H1 (cell line): ENCODE measurements around the gene GPC6. TPM values are rescaled to one million over a fixed set of nuclear protein-coding genes. Genes with fewer than 3 reads are reported as not detected.

Experiments used
- CTCF ChIA-PET: fragments of 300-600 bp; sonication (Branson Sonifier 250); formaldehyde crosslinking; loops from one replicate; lab custom pipeline; 2021; ENCODE audit not compliant: partially characterized antibody; lab: Charles Lee
- POLR2A ChIA-PET: fragments of 300-600 bp; sonication (Branson Sonifier 250); formaldehyde crosslinking; loops from one replicate; lab custom pipeline; 2021; ENCODE audit warnings: inconsistent platforms; ENCODE audit not compliant: partially characterized antibody; lab: Charles Lee
- DNase-seq, 2 experiments: peaks; one replicate each; pipeline versions ENCODE4 v3.0.0 to v3.0.0-alpha.2; 2010 to 2022; ENCODE audit warnings: low spot score in 2 of 2, low read depth in 1 of 2, mixed read lengths in 1 of 2
- FAIRE-seq: peaks from 2 replicates; lab custom pipeline; 2011; peaks lifted over from hg19 to GRCh38; lab: Jason Lieb, UNC
- H2AFZ ChIP-seq: 2 replicates; pipeline ENCODE4 v1.8.1; 2012; ENCODE audit warnings: low read length, inconsistent platforms
- H2AK5ac ChIP-seq: 2 replicates; pipeline ENCODE4 v1.6.1; 2013; ENCODE audit warnings: low read depth, low read length
- H2BK120ac ChIP-seq: replicated peaks from 2 replicates; pipeline ENCODE3; 2013; ENCODE audit warnings: low read depth, low read length, inconsistent platforms
- H2BK12ac ChIP-seq: 2 replicates; pipeline ENCODE4 v1.6.1; 2013; ENCODE audit warnings: low read depth, low read length
- H2BK15ac ChIP-seq: 2 replicates; pipeline ENCODE4 v1.6.1; 2013; ENCODE audit warnings: low read length
- H2BK20ac ChIP-seq: 2 replicates; pipeline ENCODE4 v1.6.1; 2013; ENCODE audit warnings: low read length
- H2BK5ac ChIP-seq: 2 replicates; pipeline ENCODE4 v1.6.1; 2013; ENCODE audit warnings: low read depth, low read length
- H3K14ac ChIP-seq: 2 replicates; pipeline ENCODE4 v1.6.1; 2013; ENCODE audit warnings: inconsistent platforms; ENCODE audit not compliant: insufficient read length
- H3K18ac ChIP-seq: 2 replicates; pipeline ENCODE4 v1.6.1; 2013; ENCODE audit warnings: low read length; ENCODE audit errors: extremely low read depth
- H3K23ac ChIP-seq: 2 replicates; pipeline ENCODE4 v1.6.1; 2013; ENCODE audit warnings: inconsistent platforms; ENCODE audit not compliant: insufficient read length
- H3K23me2 ChIP-seq: 2 replicates; pipeline ENCODE4 v1.6.1; 2013; ENCODE audit warnings: low read depth, low read length
- H3K27ac ChIP-seq: 2 replicates; pipeline ENCODE4 v1.6.1; 2011; ENCODE audit warnings: low read depth, low read length, inconsistent platforms
- H3K27me3 ChIP-seq, 4 experiments: replicated peaks in 1 of 4; 1 replicate in 1 of 4; 2 replicates in 3 of 4; pipeline versions ENCODE4 v1.6.1 to v1.8.1; 2011 to 2013; ENCODE audit warnings: low read length in 3 of 4, mild to moderate bottlenecking in 3 of 4, inconsistent platforms in 2 of 4, mixed read lengths in 2 of 4, moderate library complexity in 1 of 4; ENCODE audit not compliant: control insufficient read depth in 3 of 4, insufficient read depth in 3 of 4; ENCODE audit errors: extremely low read depth in 1 of 4
- H3K36me3 ChIP-seq, 4 experiments: 2 replicates each; pipeline versions ENCODE4 v1.6.1 to v1.8.1; 2011 to 2013; ENCODE audit warnings: mild to moderate bottlenecking in 4 of 4, low read length in 3 of 4, moderate library complexity in 2 of 4, control low read depth in 1 of 4, inconsistent platforms in 1 of 4; ENCODE audit not compliant: insufficient read depth in 4 of 4, control insufficient read depth in 2 of 4
- H3K4ac ChIP-seq: replicated peaks from 2 replicates; pipeline ENCODE3; 2013; ENCODE audit warnings: low read length, low read depth, mixed read lengths, inconsistent platforms; ENCODE audit not compliant: insufficient read length
- H3K4me1 ChIP-seq, 4 experiments: replicated peaks in 1 of 4; 1 replicate in 1 of 4; 2 replicates in 3 of 4; pipeline versions ENCODE4 v1.6.1 to v1.8.1; 2011 to 2013; ENCODE audit warnings: low read length in 3 of 4, inconsistent platforms in 2 of 4, mixed read lengths in 1 of 4; ENCODE audit not compliant: insufficient read depth in 4 of 4, control insufficient read depth in 3 of 4
- H3K4me2 ChIP-seq, 2 experiments: 2 replicates each; pipeline versions ENCODE4 v1.6.1 to v1.8.1; 2011 to 2013; ENCODE audit warnings: low read depth in 2 of 2, low read length in 2 of 2, control low read depth in 1 of 2, inconsistent platforms in 1 of 2, mild to moderate bottlenecking in 1 of 2; ENCODE audit not compliant: insufficient read depth in 1 of 2
- H3K4me3 ChIP-seq, 4 experiments: fragments of 200-600, 300-600 bp in 1 of 4; sonication (generic), shearing (Covaris generic), sonication (Bioruptor Twin) in 1 of 4; 2 replicates each; pipeline versions ENCODE4 v1.5.1 to v1.8.1; 2011 to 2016; ENCODE audit warnings: low read length in 4 of 4, low read depth in 3 of 4, control low read depth in 2 of 4, inconsistent platforms in 2 of 4, mild to moderate bottlenecking in 2 of 4, mixed read lengths in 1 of 4, moderate library complexity in 1 of 4; ENCODE audit not compliant: insufficient read depth in 2 of 4; ENCODE audit errors: extremely low read depth in 1 of 4
- H3K56ac ChIP-seq: replicated peaks from 2 replicates; pipeline ENCODE3; 2013; ENCODE audit warnings: low read depth, mild to moderate bottlenecking, mixed read lengths, low read length, inconsistent platforms; ENCODE audit not compliant: insufficient read length
- H3K79me1 ChIP-seq: 2 replicates; pipeline ENCODE4 v1.6.1; 2013; ENCODE audit warnings: low read depth, low read length, control low read depth
- H3K79me2 ChIP-seq, 2 experiments: 2 replicates each; pipeline versions ENCODE4 v1.6.1 to v1.8.1; 2012 to 2013; ENCODE audit warnings: low read length in 2 of 2, mild to moderate bottlenecking in 2 of 2, inconsistent platforms in 1 of 2; ENCODE audit not compliant: insufficient read depth in 2 of 2, control insufficient read depth in 1 of 2
- H3K9ac ChIP-seq, 4 experiments: replicated peaks in 1 of 4; 1 replicate in 1 of 4; 2 replicates in 3 of 4; pipeline versions ENCODE4 v1.6.1 to v1.8.1; 2011 to 2013; ENCODE audit warnings: low read depth in 3 of 4, low read length in 3 of 4, control low read depth in 2 of 4, mild to moderate bottlenecking in 2 of 4, moderate library complexity in 2 of 4, inconsistent platforms in 1 of 4; ENCODE audit errors: extremely low read depth in 1 of 4
- H3K9me3 ChIP-seq, 2 experiments: 2 replicates each; pipeline versions ENCODE4 v1.6.1 to v1.8.1; 2012 to 2013; ENCODE audit warnings: mild to moderate bottlenecking in 2 of 2, moderate library complexity in 2 of 2, control low read depth in 1 of 2, inconsistent platforms in 1 of 2, low read depth in 1 of 2, low read length in 1 of 2, mixed read lengths in 1 of 2; ENCODE audit not compliant: insufficient read depth in 2 of 2
- H4K20me1 ChIP-seq, 2 experiments: replicated peaks in 1 of 2; 2 replicates each; pipeline versions ENCODE3 to v1.8.1; 2011 to 2013; ENCODE audit warnings: inconsistent platforms in 2 of 2, low read length in 2 of 2, mild to moderate bottlenecking in 1 of 2; ENCODE audit not compliant: insufficient read depth in 2 of 2, control insufficient read depth in 1 of 2
- H4K5ac ChIP-seq: 2 replicates; pipeline ENCODE4 v1.6.1; 2013; ENCODE audit warnings: low read length, low read depth, mixed read lengths, inconsistent platforms; ENCODE audit not compliant: insufficient read length
- H4K8ac ChIP-seq: 2 replicates; pipeline ENCODE4 v1.8.0; 2013; ENCODE audit warnings: mild to moderate bottlenecking, moderate library complexity, low read length, inconsistent platforms; ENCODE audit not compliant: insufficient read depth; ENCODE audit errors: extremely low read depth
- H4K91ac ChIP-seq: replicated peaks from 2 replicates; pipeline ENCODE3; 2013; ENCODE audit warnings: low read length, mixed read lengths, inconsistent platforms; ENCODE audit not compliant: insufficient read length
- ATF3 ChIP-seq: IDR thresholded peaks from 2 replicates; pipeline ENCODE4 v1.6.1; 2011; ENCODE audit warnings: low read depth, mild to moderate bottlenecking, low read length; ENCODE audit not compliant: insufficient read depth
- BACH1 ChIP-seq: IDR thresholded peaks from 2 replicates; pipeline ENCODE4 v1.6.1; 2012; ENCODE audit warnings: low read length, improper control_type of control experiment
- BCL11A ChIP-seq, 2 experiments: IDR thresholded peaks; one replicate each; pipeline ENCODE4 v1.6.1; 2011; ENCODE audit warnings: low read depth in 2 of 2, low read length in 2 of 2, mild to moderate bottlenecking in 2 of 2
- BRCA1 ChIP-seq: IDR thresholded peaks from 2 replicates; pipeline ENCODE4 v1.6.1; 2012; ENCODE audit warnings: low read depth, low read length, improper control_type of control experiment
- CTBP2 ChIP-seq: IDR thresholded peaks from 2 replicates; pipeline ENCODE4 v1.7.0; 2011; ENCODE audit warnings: borderline replicate concordance, mild to moderate bottlenecking, moderate library complexity, mixed read lengths, low read length; ENCODE audit not compliant: insufficient read depth, insufficient read length
- EP300 ChIP-seq, 2 experiments: IDR thresholded peaks; 1 replicate in 1 of 2; 2 replicates in 1 of 2; pipeline ENCODE4 v1.6.1; 2011 to 2012; ENCODE audit warnings: low read depth in 2 of 2, low read length in 2 of 2, mild to moderate bottlenecking in 2 of 2, borderline replicate concordance in 1 of 2, inconsistent platforms in 1 of 2, moderate library complexity in 1 of 2
- JUN ChIP-seq: IDR thresholded peaks from 2 replicates; pipeline ENCODE4 v1.6.1; 2011; ENCODE audit warnings: low read depth, mild to moderate bottlenecking, improper control_type of control experiment, low read length
- KDM1A ChIP-seq: fragments of 200-600, 300-600 bp; sonication (generic); IDR thresholded peaks from 2 replicates; pipeline ENCODE4 v1.7.1; 2016; ENCODE audit warnings: mild to moderate bottlenecking, low read length, borderline replicate concordance
- KDM4A ChIP-seq: IDR thresholded peaks from one replicate; pipeline ENCODE4 v1.7.1; 2012; ENCODE audit warnings: low read depth, mild to moderate bottlenecking, moderate library complexity, low read length, inconsistent platforms; ENCODE audit not compliant: severe bottlenecking
- POLR2A ChIP-seq, 2 experiments: IDR thresholded peaks; 1 replicate in 1 of 2; 2 replicates in 1 of 2; pipeline ENCODE4 v1.6.1; 2011; ENCODE audit warnings: low read depth in 2 of 2, low read length in 2 of 2, mild to moderate bottlenecking in 2 of 2; ENCODE audit errors: control extremely low read depth in 1 of 2
- SUZ12 ChIP-seq: fragments of 200-600 bp; sonication (generic); IDR thresholded peaks from 2 replicates; pipeline ENCODE4 v1.6.1; 2012; ENCODE audit warnings: mild to moderate bottlenecking, inconsistent platforms, low read length, moderate library complexity, mixed read lengths
- WGBS, 2 experiments: shearing (Covaris generic) in 1 of 2; methylation state at CpG; one replicate each; pipeline versions ENCODE4 v1.1.6 to v1.1.7; 2013 to 2015; ENCODE audit warnings: low lambda C conversion rate in 2 of 2, mixed read lengths in 2 of 2, inconsistent platforms in 1 of 2, low coverage in 1 of 2, missing lambda C conversion rate in 1 of 2; ENCODE audit not compliant: insufficient replicate concordance in 2 of 2, insufficient coverage in 1 of 2, insufficient read length in 1 of 2; ENCODE audit errors: extremely low coverage in 1 of 2, missing lambda C conversion rate in 1 of 2; 5-methylcytosine and 5-hydroxymethylcytosine counted together
- polyA plus RNA-seq, 7 experiments: library from polyadenylated mRNA; depleted of rRNA in 3 of 7; stranded (reverse) in 5 of 7; unstranded in 2 of 7; fragments of >200 nt in 5 of 7; fragments of 200-250 nt in 2 of 7; gene quantifications; 1 replicate in 5 of 7; 2 replicates in 1 of 7; 4 replicates in 1 of 7; pipeline versions ENCODE4 v1.2.1 to v1.2.3, GENCODE V29; 2011 to 2013; ENCODE audit warnings: missing spikeins in 2 of 7, mixed read lengths in 2 of 7
- total RNA-seq: library from RNA; stranded (reverse); fragmentation: NEBNext Ultra II Directional; extraction: Animal tissue kit (Norgen Biotek cat#: 25700); gene quantifications from 2 replicates; pipeline ENCODE4 v1.2.1, GENCODE V29; 2021

GPC6 gene
- total and polyA plus RNA-seq, 2 of the 8 experiments (the other 6 are each of a cell fraction or from before 2014, with no cell fraction given) = 5.4 to 12.0 TPM

DNA sequence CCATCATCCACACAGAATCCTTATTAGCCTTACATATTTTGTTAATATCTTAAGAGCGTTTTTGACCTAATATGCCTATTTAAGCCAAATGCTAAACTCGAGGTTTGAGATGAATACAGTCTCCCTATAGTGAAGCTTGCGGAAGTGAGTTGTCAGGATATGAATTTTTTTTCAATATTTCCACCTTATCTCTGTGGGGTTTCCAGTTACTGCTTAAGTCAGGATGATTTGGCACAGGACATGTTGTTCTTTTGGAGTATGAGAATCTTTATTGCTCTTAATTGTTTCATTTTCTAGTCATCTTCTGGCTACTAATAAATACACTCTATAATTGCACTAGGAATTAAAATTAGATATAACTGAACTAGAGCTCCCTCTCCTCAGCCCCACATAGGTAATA lies 44.2 kb upstream of the GPC6 start:
- Histone ChIP-seq H4K5ac (no peak overlapping the region), H3K27me3 (peaks cover 0 to 1% (median 0%) of the 10 kb centered on the region in 4 experiments; a peak in 1 of 7 replicates), H3K79me2 (no peaks in the 10 kb centered on the region), H3K4ac (no peak overlapping the region), H3K9ac (no peak overlapping the region), H4K8ac (no peak overlapping the region), H4K20me1 (no peaks in the 10 kb centered on the region), H3K4me2 (no peak overlapping the region), H3K27ac (no peak overlapping the region), H2BK5ac (no peak overlapping the region), H2BK15ac (no peak overlapping the region), H3K9me3 (no peaks in the 10 kb centered on the region), H3K79me1 (no peaks in the 10 kb centered on the region), H2AFZ (no peak overlapping the region), H2BK12ac (no peak overlapping the region), H3K23ac (no peak overlapping the region), H3K4me1 (peaks cover 0 to under 1% (median 0%) of the 10 kb centered on the region in 4 experiments; a peak in 1 of 7 replicates), H2BK20ac (no peak overlapping the region), H2AK5ac (no peak overlapping the region), H4K91ac (no peak overlapping the region), H3K36me3 (no peaks in the 10 kb centered on the region; a peak in 1 of 8 replicates), H2BK120ac (no peak overlapping the region), H3K14ac (no peak overlapping the region), H3K4me3 (no peak overlapping the region), H3K23me2 (no peaks in the 10 kb centered on the region), H3K56ac (no peak overlapping the region), H3K18ac (no peak overlapping the region)
- TF ChIP-seq ATF3 (no peak), POLR2A (IDR thresholded peaks at IDR 0.05; ENCODE audit: control extremely low read depth in 1 of 2, low read depth in 2 of 2, low read length in 2 of 2) (no peak), KDM1A (no peak), SUZ12 (no peak), CTBP2 (no peak), BACH1 (no peak), KDM4A (no peak), BRCA1 (no peak), JUN (no peak), BCL11A (IDR thresholded peaks at IDR 0.05; ENCODE audit: low read depth in 2 of 2, low read length in 2 of 2) (no peak), EP300 (IDR thresholded peaks at IDR 0.05; ENCODE audit: borderline replicate concordance in 1 of 2, low read depth in 2 of 2, low read length in 2 of 2) (no peak)
- FAIRE-seq (no peak), DNase-seq (no peak)
- CTCF ChIA-PET = interaction anchor here (0.6 to 1.4 kb wide), 7 partner anchors 9 to 938 kb away, joined by 3 to 5 read pairs (median 4); no protein-coding TSS in a partner anchor
- WGBS, 2 experiments = 88% methylated on average over 3 of the region's 3 CpGs; no CpG with 5 or more reads in 1 of the 2 experiments
- POLR2A ChIA-PET = no interaction called here
